GM12872 (cell line): ENCODE measurements around the gene LINS1.

Experiments used
- TF ChIP-seq, protein P1 (sequence below): IDR thresholded peaks from 3 replicates; pipeline ENCODE4 v1.5.1; 2011; ENCODE audit warnings: low read depth, mild to moderate bottlenecking, low read length, moderate library complexity; ENCODE audit not compliant: insufficient read depth

LINS1 gene

GRCh38 chr15:100601617-100602063 lies 344 bp downstream of the LINS1 start:
- TF ChIP-seq, protein P1, sequence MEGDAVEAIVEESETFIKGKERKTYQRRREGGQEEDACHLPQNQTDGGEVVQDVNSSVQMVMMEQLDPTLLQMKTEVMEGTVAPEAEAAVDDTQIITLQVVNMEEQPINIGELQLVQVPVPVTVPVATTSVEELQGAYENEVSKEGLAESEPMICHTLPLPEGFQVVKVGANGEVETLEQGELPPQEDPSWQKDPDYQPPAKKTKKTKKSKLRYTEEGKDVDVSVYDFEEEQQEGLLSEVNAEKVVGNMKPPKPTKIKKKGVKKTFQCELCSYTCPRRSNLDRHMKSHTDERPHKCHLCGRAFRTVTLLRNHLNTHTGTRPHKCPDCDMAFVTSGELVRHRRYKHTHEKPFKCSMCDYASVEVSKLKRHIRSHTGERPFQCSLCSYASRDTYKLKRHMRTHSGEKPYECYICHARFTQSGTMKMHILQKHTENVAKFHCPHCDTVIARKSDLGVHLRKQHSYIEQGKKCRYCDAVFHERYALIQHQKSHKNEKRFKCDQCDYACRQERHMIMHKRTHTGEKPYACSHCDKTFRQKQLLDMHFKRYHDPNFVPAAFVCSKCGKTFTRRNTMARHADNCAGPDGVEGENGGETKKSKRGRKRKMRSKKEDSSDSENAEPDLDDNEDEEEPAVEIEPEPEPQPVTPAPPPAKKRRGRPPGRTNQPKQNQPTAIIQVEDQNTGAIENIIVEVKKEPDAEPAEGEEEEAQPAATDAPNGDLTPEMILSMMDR, result no peak

DNA sequence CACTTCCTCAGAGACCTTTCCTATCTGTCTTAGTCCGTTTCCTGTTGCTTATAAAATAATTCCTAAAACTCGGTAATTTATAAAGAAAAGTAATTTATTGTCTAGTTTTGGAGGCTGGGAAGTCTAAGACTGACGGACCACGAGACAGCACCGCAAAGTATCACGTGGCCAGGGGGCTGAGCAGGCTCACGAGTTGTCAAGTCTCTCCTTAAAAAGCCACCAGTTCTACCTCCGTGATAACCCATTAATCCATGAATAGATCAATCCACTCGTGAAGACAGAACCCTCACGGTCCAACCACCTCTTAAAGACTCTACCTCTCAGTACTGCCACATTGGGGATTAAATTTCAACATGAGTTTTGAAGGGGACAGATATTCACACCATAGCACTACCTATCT lies 821 bp downstream of the LINS1 start:
- TF ChIP-seq, protein P1, result no peak

DNA sequence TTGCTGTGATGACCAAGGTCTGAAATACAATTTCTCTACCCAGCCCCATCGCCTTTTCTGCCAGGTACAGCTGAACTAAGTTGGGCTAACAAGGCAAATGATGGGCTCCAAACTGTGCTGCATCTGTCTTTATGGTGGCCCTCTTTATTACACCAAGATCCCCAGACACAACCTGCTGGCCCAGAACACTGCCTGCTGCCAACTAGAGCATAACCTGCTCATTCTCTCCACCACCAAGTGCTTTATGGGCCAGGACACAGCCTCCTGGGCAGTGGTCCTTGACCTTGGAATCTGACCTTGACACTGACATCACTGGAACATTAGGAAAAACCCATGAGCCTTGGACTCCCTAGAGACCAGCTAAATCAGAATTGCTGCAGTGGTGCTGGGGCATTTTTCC lies 3.3 kb downstream of the LINS1 start:
- TF ChIP-seq, protein P1, result no peak

GRCh38 chr15:100597862-100598261 lies 4.1 kb downstream of the LINS1 start:
- TF ChIP-seq, protein P1, result no peak

DNA sequence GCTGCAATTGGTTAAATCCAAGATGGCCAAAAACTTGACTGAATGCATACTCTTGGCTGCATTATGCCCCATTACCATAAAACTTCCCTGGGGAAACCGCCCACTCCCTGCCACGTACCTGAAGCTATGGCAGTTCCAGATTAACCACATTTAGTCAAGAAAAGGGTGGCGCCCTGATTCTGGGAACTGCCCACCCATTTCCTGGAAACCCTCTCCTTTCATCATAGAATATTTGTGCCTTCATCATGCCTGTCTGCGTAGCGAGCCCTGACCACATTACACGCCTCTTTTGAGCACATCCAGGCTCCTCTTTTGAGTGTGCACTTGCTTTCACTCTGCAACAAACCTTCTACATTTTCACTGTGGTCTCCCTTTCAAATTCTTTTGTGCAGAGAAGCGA lies 5.2 kb downstream of the LINS1 start:
- TF ChIP-seq, protein P1, result no peak

- TF ChIP-seq, protein P1, result no peak
Measured at GRCh38 chr15:100595964-100596363, 6.0 kb downstream of the LINS1 start.

- TF ChIP-seq, protein P1, result no peak
Measured at GRCh38 chr15:100593431-100593830, 8.6 kb downstream of the LINS1 start.

GRCh38 chr15:100592898-100593297 lies 9.1 kb downstream of the LINS1 start:
- TF ChIP-seq, protein P1, result no peak
